Uterus (tissue), 4 donors: Measurements from ENCODE around the gene EPHA8. TPM values are rescaled to one million over a fixed set of nuclear protein-coding genes. Genes with fewer than 3 reads are reported as not detected.

Experiments used
- DNase-seq, 2 donors: peaks; one replicate each; pipeline ENCODE4 v3.0.0-alpha.2; 2019 to 2020
- H3K27ac ChIP-seq, 2 donors: fragments of 200-600 bp; sonication (generic); 1 replicate in 1 of 2; 2 replicates in 1 of 2; pipeline ENCODE4 v1.5.1; 2016 to 2018
- H3K27me3 ChIP-seq, 2 donors: fragments of 200-600 bp; sonication (generic); one replicate each; pipeline ENCODE4 v1.5.1; 2018 to 2019; ENCODE audit warnings: control low read depth in 1 of 2
- H3K36me3 ChIP-seq, 2 donors: fragments of 200-600 bp; sonication (generic); one replicate each; pipeline ENCODE4 v1.5.1; 2019; ENCODE audit warnings: control low read depth in 1 of 2
- H3K4me1 ChIP-seq, 2 donors: fragments of 200-600 bp; sonication (generic); one replicate each; pipeline ENCODE4 v1.5.1; 2018 to 2019; ENCODE audit warnings: control low read depth in 1 of 2
- H3K4me3 ChIP-seq, 2 donors: fragments of 200-600 bp; sonication (generic); 1 replicate in 1 of 2; 2 replicates in 1 of 2; pipeline ENCODE4 v1.5.1; 2018 to 2019; ENCODE audit warnings: mild to moderate bottlenecking in 1 of 2
- H3K9me3 ChIP-seq, 2 donors: fragments of 200-600 bp; sonication (generic); one replicate each; pipeline ENCODE4 v1.5.1; 2019; ENCODE audit warnings: control low read depth in 1 of 2
- POLR2A ChIP-seq, 2 donors: fragments of 450-650 bp; IDR thresholded peaks; one replicate each; pipeline ENCODE4 v1.6.1; 2016; ENCODE audit warnings: antibody characterized with exemption in 2 of 2, mild to moderate bottlenecking in 1 of 2, moderate library complexity in 1 of 2
- intact Hi-C: fragments of 100-400 bp; cut with DNase I; formaldehyde crosslinking; loops from one replicate; pipeline ENCODE4 v1.15.1; 2023; ENCODE audit warnings: low total_unique reads
- total RNA-seq, 4 donors: library from RNA; depleted of rRNA in 3 of 4; stranded (reverse); fragments of >200 nt in 3 of 4; gene quantifications; one replicate each; pipeline versions ENCODE4 v1.1.0 to v1.2.4, GENCODE V29; 2014 to 2023
- TF ChIP-seq, protein P1 (sequence below), 4 experiments: fragments of 200-600 bp in 2 of 4; fragments of 450-650 bp in 2 of 4; sonication (generic) in 2 of 4; IDR thresholded peaks; one replicate each; pipeline ENCODE4 v1.5.1; 2016 to 2019; ENCODE audit warnings: antibody characterized with exemption in 4 of 4, mild to moderate bottlenecking in 2 of 4, moderate library complexity in 1 of 4
- donor health status: DM: yes; HTN: yes; CAD: no.

EPHA8 gene
- total RNA-seq, 4 donors from 2014 or later, result 0.07 TPM; not detected in 3

DNA sequence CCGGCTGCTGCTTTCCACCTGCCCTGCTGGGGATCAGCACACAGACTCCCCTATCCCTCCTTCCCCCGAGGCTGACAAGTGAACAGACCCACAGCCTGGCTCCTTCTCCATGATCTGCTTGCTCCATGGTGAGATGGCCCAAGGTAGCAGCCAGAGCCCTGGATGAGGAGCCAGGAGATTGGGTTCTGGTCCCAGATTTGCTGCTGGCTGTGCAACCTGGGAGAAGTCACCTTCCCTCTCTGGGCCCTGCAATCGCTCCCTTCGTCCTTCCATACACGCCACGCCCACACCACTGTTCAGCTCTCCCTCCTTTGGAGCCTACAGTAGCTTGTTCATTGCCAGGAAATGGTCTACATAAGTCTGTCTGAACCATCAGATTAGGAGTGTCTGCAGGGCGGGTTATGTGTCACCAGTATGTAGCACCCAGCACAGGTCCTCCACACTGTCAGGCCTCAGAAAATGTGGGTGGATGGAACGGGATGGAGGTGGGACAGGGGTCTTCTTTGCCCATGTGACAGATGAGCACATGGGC lies 9.2 kb upstream of the EPHA8 start:
- TF ChIP-seq, protein P1, sequence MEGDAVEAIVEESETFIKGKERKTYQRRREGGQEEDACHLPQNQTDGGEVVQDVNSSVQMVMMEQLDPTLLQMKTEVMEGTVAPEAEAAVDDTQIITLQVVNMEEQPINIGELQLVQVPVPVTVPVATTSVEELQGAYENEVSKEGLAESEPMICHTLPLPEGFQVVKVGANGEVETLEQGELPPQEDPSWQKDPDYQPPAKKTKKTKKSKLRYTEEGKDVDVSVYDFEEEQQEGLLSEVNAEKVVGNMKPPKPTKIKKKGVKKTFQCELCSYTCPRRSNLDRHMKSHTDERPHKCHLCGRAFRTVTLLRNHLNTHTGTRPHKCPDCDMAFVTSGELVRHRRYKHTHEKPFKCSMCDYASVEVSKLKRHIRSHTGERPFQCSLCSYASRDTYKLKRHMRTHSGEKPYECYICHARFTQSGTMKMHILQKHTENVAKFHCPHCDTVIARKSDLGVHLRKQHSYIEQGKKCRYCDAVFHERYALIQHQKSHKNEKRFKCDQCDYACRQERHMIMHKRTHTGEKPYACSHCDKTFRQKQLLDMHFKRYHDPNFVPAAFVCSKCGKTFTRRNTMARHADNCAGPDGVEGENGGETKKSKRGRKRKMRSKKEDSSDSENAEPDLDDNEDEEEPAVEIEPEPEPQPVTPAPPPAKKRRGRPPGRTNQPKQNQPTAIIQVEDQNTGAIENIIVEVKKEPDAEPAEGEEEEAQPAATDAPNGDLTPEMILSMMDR (IDR thresholded peaks at IDR 0.05), result no peak
- TF ChIP-seq POLR2A (IDR thresholded peaks at IDR 0.05), result no peak
- DNase-seq, result no peak
- H3K27me3 ChIP-seq, result no peaks in the 10 kb centered on the region
- no peaks in the 10 kb centered on the region for H3K9me3 ChIP-seq
- no peak overlapping the region for H3K4me3 ChIP-seq
- H3K27ac ChIP-seq, result no peak overlapping the region
- no peaks in the 10 kb centered on the region for H3K36me3 ChIP-seq
- intact Hi-C loops, result no loop called here
- H3K4me1 ChIP-seq, result no peaks in the 10 kb centered on the region

DNA sequence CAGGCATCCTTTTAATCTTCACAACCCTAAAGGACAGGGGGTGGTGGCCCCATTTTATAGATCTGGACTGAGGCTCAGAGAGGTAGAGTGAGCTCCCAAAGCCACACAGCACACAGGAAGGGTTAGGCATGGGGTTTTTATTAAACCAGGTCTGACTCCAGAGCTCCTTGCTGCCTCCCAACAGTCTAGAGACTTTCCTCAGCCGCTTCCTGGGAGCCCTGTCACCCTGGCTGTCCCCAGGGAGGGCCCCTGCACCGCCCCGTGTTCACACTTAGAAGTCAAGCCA lies 8.0 kb upstream of the EPHA8 start:
- Histone ChIP-seq H3K27ac (no peak overlapping the region), H3K27me3 (no peaks in the 10 kb centered on the region), H3K36me3 (no peaks in the 10 kb centered on the region), H3K4me1 (no peaks in the 10 kb centered on the region), H3K9me3 (no peaks in the 10 kb centered on the region), H3K4me3 (no peak overlapping the region)
- no peak for TF ChIP-seq POLR2A (IDR thresholded peaks at IDR 0.05)
- TF ChIP-seq, protein P1 (IDR thresholded peaks at IDR 0.05), result no peak
- DNase-seq, result no peak
- intact Hi-C loops, result no loop called here

DNA sequence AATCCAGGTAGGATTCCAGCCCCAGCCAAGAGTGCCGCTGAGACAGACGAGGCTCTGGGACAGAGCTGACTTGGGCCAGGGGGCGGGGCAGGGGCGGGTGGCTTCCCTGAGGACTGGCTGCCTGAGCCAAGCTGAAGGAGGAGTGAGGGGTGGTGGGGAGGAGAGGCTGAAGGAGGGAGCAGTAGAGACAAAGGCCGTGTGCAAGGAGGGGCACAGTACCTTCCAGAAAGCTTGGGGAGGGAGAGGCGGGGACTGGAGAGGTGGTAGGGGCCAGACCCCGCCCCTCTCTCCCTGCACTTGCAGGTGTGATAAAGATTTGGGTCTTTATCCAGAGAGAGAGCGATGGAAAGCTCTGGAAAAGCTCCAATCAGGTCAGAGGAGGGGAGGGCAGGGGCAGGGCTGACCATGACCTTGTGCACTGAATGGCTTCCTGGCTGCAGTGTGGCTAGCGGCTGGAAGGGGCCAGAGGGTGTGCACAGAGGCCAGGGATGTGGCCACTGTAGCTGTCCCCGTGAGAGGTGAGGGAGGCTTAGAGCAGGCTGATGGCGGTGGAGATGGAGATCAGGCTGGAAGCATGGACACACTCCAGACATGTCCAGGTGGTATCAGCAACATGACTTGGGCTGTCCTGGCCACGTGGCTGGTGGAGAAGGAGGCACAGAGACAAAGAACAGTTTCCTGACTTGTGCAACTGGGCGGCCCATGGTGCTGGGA lies 6.7 kb upstream of the EPHA8 start:
- Histone ChIP-seq H3K36me3 (no peaks in the 10 kb centered on the region), H3K9me3 (no peaks in the 10 kb centered on the region), H3K27me3 (no peaks in the 10 kb centered on the region), H3K4me3 (no peak overlapping the region), H3K4me1 (no peaks in the 10 kb centered on the region), H3K27ac (no peak overlapping the region)
- intact Hi-C loops, result no loop called here
- DNase-seq, result no peak
- no peak for TF ChIP-seq POLR2A (IDR thresholded peaks at IDR 0.05)
- TF ChIP-seq, protein P1 (IDR thresholded peaks at IDR 0.05), result no peak

DNA sequence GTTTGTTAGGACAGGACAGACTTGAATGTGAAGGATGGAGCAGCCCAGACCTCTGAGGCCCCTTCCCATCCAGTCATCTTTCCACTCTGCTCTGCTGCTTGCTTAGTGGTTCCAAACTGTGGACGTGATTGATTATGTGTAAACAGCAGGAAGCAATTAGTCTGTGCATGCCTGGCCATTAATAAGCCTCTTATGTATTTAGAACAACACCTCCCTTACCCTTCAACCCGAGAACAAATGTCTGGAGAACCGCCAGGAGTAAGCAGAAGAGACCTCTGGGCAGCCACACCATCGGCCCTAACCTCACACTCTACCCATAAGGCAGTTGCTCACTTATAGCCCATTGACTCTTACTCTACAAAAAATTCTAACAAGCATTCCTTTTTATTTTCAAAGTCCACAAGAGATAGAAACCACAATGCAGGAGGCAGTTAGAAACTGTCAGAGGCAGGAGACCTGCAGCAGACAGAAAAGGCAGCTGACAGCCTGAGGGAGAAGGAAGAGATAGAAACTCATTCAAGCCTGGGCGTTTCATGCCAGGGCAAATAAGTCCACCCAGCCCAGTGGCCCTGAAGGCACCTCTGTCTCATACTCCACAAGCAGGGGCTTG lies 5.8 kb upstream of the EPHA8 start:
- H3K27me3 ChIP-seq, result peaks cover 0 to under 1% of the 10 kb centered on the region in 2 donors

More for the DNA sequence above, 5.8 kb upstream of the EPHA8 start:
- no peaks in the 10 kb centered on the region for H3K4me1 ChIP-seq
- intact Hi-C loops, result no loop called here
- no peaks in the 10 kb centered on the region for H3K9me3 ChIP-seq
- DNase-seq, result no peak
- H3K36me3 ChIP-seq, result no peaks in the 10 kb centered on the region
- no peak overlapping the region for H3K27ac ChIP-seq
- TF ChIP-seq, protein P1 (IDR thresholded peaks at IDR 0.05), result no peak
- no peak for TF ChIP-seq POLR2A (IDR thresholded peaks at IDR 0.05)
- no peak overlapping the region for H3K4me3 ChIP-seq
